ENCODE results near the gene CYP4F3. TPM values are rescaled to one million over a fixed set of nuclear protein-coding genes. Genes with fewer than 3 reads are reported as not detected.

Gene CYP4F3
- total and polyA plus RNA-seq, 2 of the 13 experiments (the other 11 are each of a cell fraction or from before 2014, with no cell fraction given): 17.8 to 22.8 TPM

DNA sequence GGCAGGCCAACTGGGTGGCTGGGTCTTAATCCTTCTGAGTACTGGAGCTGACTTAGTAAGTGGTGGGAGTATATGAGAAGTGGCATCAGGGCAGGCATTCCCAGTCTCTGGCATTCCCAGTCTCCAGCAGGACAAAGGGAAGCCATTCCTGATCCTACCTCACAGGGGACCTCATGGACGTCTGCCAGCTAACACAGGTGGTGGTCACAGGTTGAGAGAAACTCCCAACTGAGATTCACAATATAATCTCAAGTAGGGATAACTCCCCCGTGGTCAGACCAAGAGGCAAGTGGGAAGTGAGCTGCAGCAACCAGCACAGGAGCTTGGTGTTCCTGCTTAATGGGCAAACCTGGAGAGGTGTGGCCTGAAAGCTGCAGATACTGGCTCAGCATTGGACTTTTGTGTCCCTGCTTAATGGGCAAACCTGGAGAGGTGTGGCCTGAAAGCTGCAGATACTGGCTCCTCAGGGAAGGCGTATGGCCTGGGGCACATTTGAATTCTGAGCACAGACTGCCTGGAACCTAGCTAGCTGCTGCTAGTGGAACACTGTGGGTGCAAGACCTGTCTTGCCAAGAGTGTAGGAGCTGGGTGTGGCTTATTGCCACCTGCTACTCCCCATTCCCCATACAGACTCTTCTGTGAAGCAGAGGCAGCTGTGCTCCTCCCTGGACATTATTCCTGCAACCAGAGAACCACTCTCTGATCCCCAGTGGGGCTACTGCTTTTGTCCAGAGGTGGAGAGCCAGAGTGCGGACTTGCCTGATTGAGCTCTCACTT is 61.2 kb downstream of the CYP4F3 start:
- ChIA-PET POLR2A (interaction anchor here (1.8 to 2.6 kb wide), 2 partner anchors 29 to 61 kb away, joined by 8 to 11 read pairs; partner anchors contain the start of genes CYP4F12 and CYP4F3), CTCF (ENCODE audit: low intra/inter-chr PET ratio, low total read pairs) (interaction anchor here (2.5 kb wide), 1 partner anchor 72 kb away, joined by 10 read pairs; no protein-coding TSS in a partner anchor)
- ATAC-seq: peak; percentile 96
- Histone ChIP-seq H3K27ac (ENCODE audit: extremely low read length, insufficient read depth, low read length) (peak overlapping the region; percentile 72), H3K36me3 (replicated peaks in 1 of 2; ENCODE audit: control insufficient read depth in 1 of 2, insufficient read depth in 2 of 2, low read length in 2 of 2) (0 out of 5 replicates have a peak, but pooled peaks cover 0 to 3% of the 10 kb centered on the region in 2 experiments), H3K79me2 (ENCODE audit: insufficient read depth, low read length) (no peaks in the 10 kb centered on the region), H3K9ac (ENCODE audit: insufficient read depth, low read depth, low read length) (no peak overlapping the region; the same call in 1 of the 2 replicates), H2AFZ (ENCODE audit: low read length) (no peak overlapping the region), H3K4me3 (replicated peaks in 1 of 3; ENCODE audit: insufficient read depth in 1 of 3, low read depth in 2 of 3, low read length in 3 of 3) (peak overlapping the region in 1 of 3 experiments; percentile 43; a peak in 2 of 6 replicates), H3K27me3 (ENCODE audit: control insufficient read depth in 1 of 2, insufficient read depth in 2 of 2, low read length in 2 of 2) (no peaks in the 10 kb centered on the region), H4K20me1 (ENCODE audit: insufficient read depth, low read length) (no peaks in the 10 kb centered on the region; the same call in 1 of the 2 replicates), H3K4me1 (ENCODE audit: insufficient read depth, low read length) (peaks cover 28% of the 10 kb centered on the region), H3K9me3 (ENCODE audit: low read length) (no peaks in the 10 kb centered on the region), H3K4me2 (ENCODE audit: low read depth, low read length) (peak overlapping the region; percentile 63)
- peak; percentile 76 for DNase-seq (ENCODE audit: low spot score)
- intact Hi-C loops (cut with micrococcal nuclease; ENCODE audit: unreplicated experiment): loop anchor here (2.0 kb wide), 1 partner anchor 69 kb away; no protein-coding TSS in a partner anchor
- FAIRE-seq: peak; percentile 84
- in situ Hi-C loops (cut with HindIII; ENCODE audit: extremely low pct_ligation_motif_present, low pct_unique_long_range_greater_than_20kb): no loop called here
- no TSS peak for BruUV-seq (replicated peaks)
- WGBS (ENCODE audit: low lambda C conversion rate): 60% methylated on average over 2 of the region's 4 CpGs
- TF ChIP-seq, protein P1, sequence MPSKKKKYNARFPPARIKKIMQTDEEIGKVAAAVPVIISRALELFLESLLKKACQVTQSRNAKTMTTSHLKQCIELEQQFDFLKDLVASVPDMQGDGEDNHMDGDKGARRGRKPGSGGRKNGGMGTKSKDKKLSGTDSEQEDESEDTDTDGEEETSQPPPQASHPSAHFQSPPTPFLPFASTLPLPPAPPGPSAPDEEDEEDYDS (CRISPR knock-in tag; IDR thresholded peaks at IDR 0.05): peak; percentile 48; the same call in 1 of the 2 replicates
- TF ChIP-seq, protein P2, sequence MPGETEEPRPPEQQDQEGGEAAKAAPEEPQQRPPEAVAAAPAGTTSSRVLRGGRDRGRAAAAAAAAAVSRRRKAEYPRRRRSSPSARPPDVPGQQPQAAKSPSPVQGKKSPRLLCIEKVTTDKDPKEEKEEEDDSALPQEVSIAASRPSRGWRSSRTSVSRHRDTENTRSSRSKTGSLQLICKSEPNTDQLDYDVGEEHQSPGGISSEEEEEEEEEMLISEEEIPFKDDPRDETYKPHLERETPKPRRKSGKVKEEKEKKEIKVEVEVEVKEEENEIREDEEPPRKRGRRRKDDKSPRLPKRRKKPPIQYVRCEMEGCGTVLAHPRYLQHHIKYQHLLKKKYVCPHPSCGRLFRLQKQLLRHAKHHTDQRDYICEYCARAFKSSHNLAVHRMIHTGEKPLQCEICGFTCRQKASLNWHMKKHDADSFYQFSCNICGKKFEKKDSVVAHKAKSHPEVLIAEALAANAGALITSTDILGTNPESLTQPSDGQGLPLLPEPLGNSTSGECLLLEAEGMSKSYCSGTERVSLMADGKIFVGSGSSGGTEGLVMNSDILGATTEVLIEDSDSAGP (CRISPR knock-in tag; IDR thresholded peaks at IDR 0.05; ENCODE audit: borderline replicate concordance): 0 out of 2 replicates have a peak, but pooled peaks have one; percentile 16
- TF ChIP-seq, protein P3, sequence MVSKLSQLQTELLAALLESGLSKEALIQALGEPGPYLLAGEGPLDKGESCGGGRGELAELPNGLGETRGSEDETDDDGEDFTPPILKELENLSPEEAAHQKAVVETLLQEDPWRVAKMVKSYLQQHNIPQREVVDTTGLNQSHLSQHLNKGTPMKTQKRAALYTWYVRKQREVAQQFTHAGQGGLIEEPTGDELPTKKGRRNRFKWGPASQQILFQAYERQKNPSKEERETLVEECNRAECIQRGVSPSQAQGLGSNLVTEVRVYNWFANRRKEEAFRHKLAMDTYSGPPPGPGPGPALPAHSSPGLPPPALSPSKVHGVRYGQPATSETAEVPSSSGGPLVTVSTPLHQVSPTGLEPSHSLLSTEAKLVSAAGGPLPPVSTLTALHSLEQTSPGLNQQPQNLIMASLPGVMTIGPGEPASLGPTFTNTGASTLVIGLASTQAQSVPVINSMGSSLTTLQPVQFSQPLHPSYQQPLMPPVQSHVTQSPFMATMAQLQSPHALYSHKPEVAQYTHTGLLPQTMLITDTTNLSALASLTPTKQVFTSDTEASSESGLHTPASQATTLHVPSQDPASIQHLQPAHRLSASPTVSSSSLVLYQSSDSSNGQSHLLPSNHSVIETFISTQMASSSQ (IDR thresholded peaks at IDR 0.05; ENCODE audit: low read depth): no peak
- TF ChIP-seq, protein P3 (CRISPR knock-in tag; IDR thresholded peaks at IDR 0.05; ENCODE audit: borderline replicate concordance): no peak
- peak; percentile 17; the same call in 1 of the 2 replicates for TF ChIP-seq NCOR1 (IDR thresholded peaks at IDR 0.05; ENCODE audit: borderline replicate concordance, low read length)
- TF ChIP-seq FOXK1 (CRISPR knock-in tag; IDR thresholded peaks at IDR 0.05; ENCODE audit: borderline replicate concordance, low read depth): no peak
- 0 out of 2 replicates have a peak, but pooled peaks have one; percentile 19 for TF ChIP-seq NFYB (CRISPR knock-in tag; IDR thresholded peaks at IDR 0.05)
- TF ChIP-seq HES4 (CRISPR knock-in tag; IDR thresholded peaks at IDR 0.05; ENCODE audit: borderline replicate concordance): peak; percentile 19; the same call in 1 of the 2 replicates
- no peak for TF ChIP-seq TEAD3 (CRISPR knock-in tag; optimal IDR thresholded peaks at IDR 0.05; ENCODE audit: borderline replicate concordance)
- 0 out of 2 replicates have a peak, but pooled peaks have one; percentile 40 for TF ChIP-seq ZNF546 (CRISPR knock-in tag; conservative IDR thresholded peaks at IDR 0.05)
- peak; percentile 30 to 46; a peak in 2 of 4 replicates for TF ChIP-seq POLR2A (IDR thresholded peaks at IDR 0.05; ENCODE audit: insufficient read depth in 1 of 2, low read depth in 2 of 2, low read length in 2 of 2)

All from HepG2 (cell line).